HG03520 (cell line): Measurements from ENCODE around the gene TSPYL6.

Experiments used
- ATAC-seq: cut with Tn5 transposase; IDR thresholded peaks from one replicate; pipeline ENCODE4 v1.9.1; 2021; ENCODE audit warnings: mild to moderate bottlenecking, moderate library complexity; ENCODE audit not compliant: unreplicated experiment

TSPYL6 gene

GRCh38 chr2:54258166-54258565 lies 2.1 kb upstream of the TSPYL6 start:
- no peak for ATAC-seq

GRCh38 chr2:54255230-54256090 lies 569 bp downstream of the TSPYL6 start:
- no peak for ATAC-seq

DNA sequence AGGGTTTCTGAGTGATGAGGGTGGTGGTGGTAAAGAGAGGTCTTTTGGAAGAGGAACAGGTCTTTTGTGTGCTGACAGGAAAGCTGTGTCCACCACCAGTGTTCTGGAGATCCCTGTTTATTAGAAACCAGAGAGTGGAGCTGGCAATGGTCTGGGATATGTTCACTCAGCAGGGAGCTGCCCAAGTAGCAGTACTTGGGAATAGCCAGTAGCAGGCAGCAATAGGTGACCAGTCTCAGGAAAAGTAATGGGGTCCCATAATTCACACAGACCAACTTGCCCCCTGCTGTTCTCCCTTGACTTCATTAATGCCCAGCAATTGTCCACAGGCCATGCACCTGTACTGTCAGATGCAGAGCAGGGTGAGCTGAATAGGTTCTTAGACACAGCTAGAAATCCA lies 1.8 kb downstream of the TSPYL6 start:
- ATAC-seq = no peak

DNA sequence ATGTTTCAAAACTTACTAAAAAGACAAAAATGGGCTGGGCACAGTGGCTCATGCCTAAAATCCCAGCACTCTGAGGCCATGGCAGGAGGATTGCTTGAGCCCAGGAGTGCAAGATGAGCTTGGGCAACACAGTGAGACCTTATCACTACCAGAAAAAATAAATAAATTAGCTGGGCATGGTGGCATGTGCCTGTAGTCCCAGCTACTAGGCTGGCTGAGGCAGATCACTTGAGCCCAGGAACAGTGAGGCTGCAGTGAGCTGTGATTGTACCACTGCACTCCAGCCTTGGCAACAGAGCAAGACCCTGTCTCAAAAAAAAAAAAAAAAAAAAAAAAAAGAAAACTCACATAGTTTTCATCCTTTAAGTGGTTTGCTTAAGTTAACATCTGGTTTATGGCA lies 6.4 kb downstream of the TSPYL6 start:
- no peak for ATAC-seq

DNA sequence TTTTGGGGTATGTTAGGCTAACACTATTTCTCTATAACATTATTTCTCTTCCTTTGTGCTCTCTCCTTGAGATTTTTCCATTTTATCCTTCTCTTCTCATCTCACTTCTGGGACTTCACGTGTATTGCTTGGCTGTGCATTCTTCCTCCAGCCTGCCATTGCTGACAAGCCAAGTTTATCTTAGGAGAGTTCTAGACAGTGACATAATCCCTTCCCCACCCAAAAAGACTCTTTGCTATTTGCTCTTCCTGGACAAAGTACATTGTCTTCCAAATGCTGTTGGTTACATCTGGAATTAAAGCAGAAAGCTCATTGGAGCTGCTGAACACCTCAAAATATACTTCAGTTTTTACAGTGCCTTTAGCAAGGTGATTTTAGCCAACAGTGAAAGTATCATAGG lies 8.9 kb downstream of the TSPYL6 start:
- ATAC-seq = no peak

GRCh38 chr2:54240515-54241469 lies 15.2 kb downstream of the TSPYL6 start:
- ATAC-seq = no peak

DNA sequence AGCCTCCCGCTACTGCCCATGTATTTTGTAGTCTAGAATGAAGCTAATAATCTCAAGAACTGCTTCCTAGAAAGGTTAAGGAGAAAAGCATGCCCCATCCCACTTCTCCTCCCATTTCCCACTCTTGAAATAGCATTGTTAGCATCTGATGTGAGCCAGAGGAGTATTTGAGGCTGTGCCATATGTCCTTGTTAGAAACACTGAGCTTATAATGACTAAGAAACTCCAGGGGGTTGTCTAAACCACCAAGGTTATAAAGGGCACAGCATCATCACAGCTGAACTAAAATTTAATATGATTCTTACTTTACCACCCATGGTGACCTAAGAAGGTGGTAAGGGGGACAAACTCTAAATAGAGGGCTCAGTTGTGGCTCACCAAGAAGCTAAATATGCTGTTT lies 16.6 kb downstream of the TSPYL6 start:
- ATAC-seq = no peak

DNA sequence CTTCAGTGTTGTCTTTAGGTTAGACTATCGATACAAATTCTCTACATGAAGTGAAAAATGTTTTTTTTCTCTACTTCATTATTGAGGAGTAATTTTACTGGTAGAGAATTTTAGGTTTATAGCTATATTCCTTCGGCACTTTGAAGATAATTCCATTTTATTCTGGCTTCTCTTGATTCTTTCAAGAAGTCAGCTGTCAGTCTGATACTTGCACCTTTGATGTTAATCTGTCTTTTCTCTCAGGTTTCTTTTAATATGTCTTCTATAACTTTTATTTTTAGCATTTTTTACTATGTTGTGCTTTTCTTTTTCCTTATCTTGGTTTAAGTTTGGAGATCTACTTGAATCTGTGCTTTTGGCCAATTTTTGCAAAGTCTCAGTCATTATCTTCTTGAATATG lies 18.6 kb downstream of the TSPYL6 start:
- no peak for ATAC-seq

GRCh38 chr2:54233832-54234649 lies 22.0 kb downstream of the TSPYL6 start:
- ATAC-seq = no peak

DNA sequence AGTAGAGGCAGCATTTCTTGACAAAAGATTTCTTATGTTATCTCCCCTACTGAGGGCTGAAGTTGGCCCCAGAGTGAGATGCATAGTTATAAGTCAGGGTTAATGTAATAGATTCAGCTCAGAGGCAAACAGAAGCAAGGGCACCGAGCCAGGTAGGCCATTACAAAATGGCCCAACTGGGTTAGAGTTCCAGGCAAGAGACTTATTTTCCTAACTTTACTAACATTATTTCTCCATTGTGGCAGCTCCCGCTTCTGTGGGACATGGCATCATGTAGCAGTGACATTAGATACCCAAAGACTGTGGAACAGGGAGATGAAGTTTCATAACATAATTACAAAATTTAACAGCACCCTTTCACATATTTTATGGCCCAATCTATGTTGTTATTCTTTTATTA lies 27.1 kb downstream of the TSPYL6 start:
- no peak for ATAC-seq

- ATAC-seq = no peak
Observed at GRCh38 chr2:54227798-54228197, 28.2 kb downstream of the TSPYL6 start.

- no peak for ATAC-seq
Observed at GRCh38 chr2:54226260-54226659, 29.8 kb downstream of the TSPYL6 start.

- no peak for ATAC-seq
Observed at GRCh38 chr2:54224997-54225396, 31.0 kb downstream of the TSPYL6 start.

DNA sequence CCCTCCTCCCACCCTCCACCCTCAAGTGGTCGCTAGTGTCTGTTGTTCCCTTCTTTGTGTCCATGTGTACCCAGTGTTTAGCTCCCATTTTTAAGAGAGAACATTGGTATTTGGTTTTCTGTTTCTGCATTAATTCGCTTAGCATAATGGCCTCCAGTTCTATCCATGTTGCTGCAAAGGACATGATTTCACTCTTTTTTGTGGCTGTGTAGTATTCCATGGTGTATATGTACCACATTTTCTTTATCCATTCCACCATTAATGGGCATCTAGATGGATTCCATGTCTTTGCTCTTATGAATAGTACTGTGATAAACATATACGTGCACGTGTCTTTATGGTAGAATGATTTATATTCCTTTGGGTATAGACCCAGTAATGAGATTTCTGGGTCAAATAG lies 42.9 kb downstream of the TSPYL6 start:
- ATAC-seq = no peak

DNA sequence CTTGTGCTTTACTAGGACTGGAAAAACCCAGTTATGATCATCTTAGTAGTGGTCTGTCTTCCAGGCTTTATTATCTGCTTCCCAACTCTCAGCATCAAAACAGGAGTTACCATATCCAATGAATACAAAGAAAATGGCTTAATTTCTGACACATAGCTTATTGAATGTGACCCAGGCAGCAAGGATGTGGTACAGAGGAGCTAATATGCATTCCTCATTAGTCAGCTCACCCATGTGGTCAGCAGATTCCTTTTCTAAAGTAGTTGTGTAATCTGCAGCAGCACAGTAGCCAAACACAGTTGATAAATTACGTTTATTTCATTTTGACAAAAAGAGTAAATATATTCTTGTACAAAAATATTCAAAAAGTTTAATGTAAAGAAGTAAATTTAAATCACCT lies 43.6 kb downstream of the TSPYL6 start:
- ATAC-seq = no peak

GRCh38 chr2:54209379-54209778 lies 46.6 kb downstream of the TSPYL6 start:
- no peak for ATAC-seq

GRCh38 chr2:54208364-54209240 lies 47.4 kb downstream of the TSPYL6 start:
- no peak for ATAC-seq

GRCh38 chr2:54207666-54208195 lies 48.3 kb downstream of the TSPYL6 start:
- ATAC-seq = no peak

GRCh38 chr2:54206596-54206995 lies 49.4 kb downstream of the TSPYL6 start:
- no peak for ATAC-seq

DNA sequence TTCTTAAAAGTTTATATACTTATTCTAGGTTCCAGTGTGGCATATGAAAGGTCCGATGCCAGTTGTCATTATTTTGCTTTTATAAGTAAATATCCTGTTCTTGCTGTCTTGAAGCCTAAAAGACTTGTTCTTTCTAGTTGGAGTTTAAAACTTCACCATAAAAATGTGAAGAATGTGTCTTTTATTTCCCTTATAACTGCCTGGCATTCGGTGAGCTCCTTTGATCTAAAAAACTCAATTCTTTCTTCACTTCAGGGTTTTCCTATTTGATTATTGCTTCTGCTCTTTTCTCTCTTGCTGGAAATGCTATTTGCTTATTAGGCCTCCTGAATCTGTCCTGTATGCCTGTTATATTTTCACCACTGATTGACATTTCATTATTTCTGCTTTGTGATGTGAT lies 51.6 kb downstream of the TSPYL6 start:
- no peak for ATAC-seq
